Measurements from ENCODE around the gene SUMF1. TPM values are rescaled to one million over a fixed set of nuclear protein-coding genes. Genes with fewer than 3 reads are reported as not detected.

Gene SUMF1
- total and polyA plus RNA-seq, 4 donors: 11.6 to 50.0 (median 31.5) TPM

GRCh38 chr3:4416961-4417360, 50.1 kb downstream of the SUMF1 start:
- WGBS, 2 donors: 87 to 93% methylated on average over 6 of the region's 6 CpGs

GRCh38 chr3:4416427-4416945, 50.6 kb downstream of the SUMF1 start:
- ATAC-seq (ENCODE audit: insufficient read depth, low FRiP score) (no peak), DNase-seq (no peak)
- Histone ChIP-seq H3K27me3 (ENCODE audit: control insufficient read depth in 3 of 3, insufficient read depth in 3 of 3, low read length in 2 of 3) (no peaks in the 10 kb centered on the region), H3K36me3 (ENCODE audit: control insufficient read depth in 4 of 4, insufficient read depth in 4 of 4, low read length in 4 of 4) (peaks cover 3 to 7% (median 3%) of the 10 kb centered on the region in 4 donors), H3K9ac (ENCODE audit: insufficient read depth in 1 of 2, low read length in 2 of 2) (no peak overlapping the region), H3K9me3 (ENCODE audit: control insufficient read depth in 4 of 4, insufficient read depth in 3 of 4, low read length in 3 of 4) (peaks cover 0 to 1% (median 0%) of the 10 kb centered on the region in 4 donors), H3K4me3 (no peak overlapping the region), H3K4me1 (ENCODE audit: control insufficient read depth in 5 of 5, insufficient read depth in 5 of 5, low read length in 5 of 5) (peaks cover 0 to 3% (median 0%) of the 10 kb centered on the region in 5 donors), H3K27ac (ENCODE audit: low read depth in 1 of 2, low read length in 1 of 2) (no peak overlapping the region)
- 85 to 90% methylated on average over 5 of the region's 5 CpGs for WGBS, 2 donors
- TF ChIP-seq CTCF (IDR thresholded peaks at IDR 0.05; ENCODE audit: control extremely low read depth, extremely low read depth): no peak

More at GRCh38 chr3:4416961-4417360, 50.1 kb downstream of the SUMF1 start:
- peaks cover 0 to 3% (median 0%) of the 10 kb centered on the region in 5 donors for H3K4me1 ChIP-seq (ENCODE audit: control insufficient read depth in 5 of 5, insufficient read depth in 5 of 5, low read length in 5 of 5)
- no peak overlapping the region for H3K9ac ChIP-seq (ENCODE audit: insufficient read depth in 1 of 2, low read length in 2 of 2)
- no peak for TF ChIP-seq CTCF (IDR thresholded peaks at IDR 0.05; ENCODE audit: control extremely low read depth, extremely low read depth)
- DNase-seq (no peak), ATAC-seq (ENCODE audit: insufficient read depth, low FRiP score) (no peak)
- H3K4me3 ChIP-seq: no peak overlapping the region
- H3K36me3 ChIP-seq (ENCODE audit: control insufficient read depth in 4 of 4, insufficient read depth in 4 of 4, low read length in 4 of 4): peaks cover 3 to 7% (median 3%) of the 10 kb centered on the region in 4 donors
- peaks cover 0 to 1% (median 0%) of the 10 kb centered on the region in 4 donors for H3K9me3 ChIP-seq (ENCODE audit: control insufficient read depth in 4 of 4, insufficient read depth in 3 of 4, low read length in 3 of 4)
- no peaks in the 10 kb centered on the region for H3K27me3 ChIP-seq (ENCODE audit: control insufficient read depth in 3 of 3, insufficient read depth in 3 of 3, low read length in 2 of 3)
- no peak overlapping the region for H3K27ac ChIP-seq (ENCODE audit: low read depth in 1 of 2, low read length in 1 of 2)

GRCh38 chr3:4413467-4413866, 53.6 kb downstream of the SUMF1 start:
- H3K27ac ChIP-seq (ENCODE audit: low read depth in 1 of 2, low read length in 1 of 2): no peak overlapping the region
- DNase-seq (no peak), ATAC-seq (ENCODE audit: insufficient read depth, low FRiP score) (no peak)
- peaks cover 0 to 1% (median 0%) of the 10 kb centered on the region in 4 donors for H3K9me3 ChIP-seq (ENCODE audit: control insufficient read depth in 4 of 4, insufficient read depth in 3 of 4, low read length in 3 of 4)
- H3K36me3 ChIP-seq (ENCODE audit: control insufficient read depth in 4 of 4, insufficient read depth in 4 of 4, low read length in 4 of 4): peaks cover 3 to 7% (median 6%) of the 10 kb centered on the region in 4 donors
- peaks cover 0 to 2% (median 0%) of the 10 kb centered on the region in 5 donors for H3K4me1 ChIP-seq (ENCODE audit: control insufficient read depth in 5 of 5, insufficient read depth in 5 of 5, low read length in 5 of 5)
- no peak for TF ChIP-seq CTCF (IDR thresholded peaks at IDR 0.05; ENCODE audit: control extremely low read depth, extremely low read depth)
- WGBS, 2 donors: 95 to 100% methylated on average over 1 of the region's 1 CpG
- H3K27me3 ChIP-seq (ENCODE audit: control insufficient read depth in 3 of 3, insufficient read depth in 3 of 3, low read length in 2 of 3): no peaks in the 10 kb centered on the region
- H3K4me3 ChIP-seq: no peak overlapping the region
- H3K9ac ChIP-seq (ENCODE audit: insufficient read depth in 1 of 2, low read length in 2 of 2): no peak overlapping the region

GRCh38 chr3:4411833-4412232, 55.2 kb downstream of the SUMF1 start:
- ATAC-seq (ENCODE audit: insufficient read depth, low FRiP score): no peak
- no peak overlapping the region for H3K9ac ChIP-seq (ENCODE audit: insufficient read depth in 1 of 2, low read length in 2 of 2)
- no peak for TF ChIP-seq CTCF (IDR thresholded peaks at IDR 0.05; ENCODE audit: control extremely low read depth, extremely low read depth)
- DNase-seq: no peak
- WGBS, 2 donors: 97 to 98% methylated on average over 1 of the region's 1 CpG
- no peak overlapping the region for H3K4me3 ChIP-seq
- peaks cover 0 to 1% (median 0%) of the 10 kb centered on the region in 4 donors for H3K9me3 ChIP-seq (ENCODE audit: control insufficient read depth in 4 of 4, insufficient read depth in 3 of 4, low read length in 3 of 4)
- H3K27ac ChIP-seq (ENCODE audit: low read depth in 1 of 2, low read length in 1 of 2): no peak overlapping the region
- H3K36me3 ChIP-seq (ENCODE audit: control insufficient read depth in 4 of 4, insufficient read depth in 4 of 4, low read length in 4 of 4): peaks cover 3 to 9% (median 6%) of the 10 kb centered on the region in 4 donors
- H3K4me1 ChIP-seq (ENCODE audit: control insufficient read depth in 5 of 5, insufficient read depth in 5 of 5, low read length in 5 of 5): no peaks in the 10 kb centered on the region
- no peaks in the 10 kb centered on the region for H3K27me3 ChIP-seq (ENCODE audit: control insufficient read depth in 3 of 3, insufficient read depth in 3 of 3, low read length in 2 of 3)

Data from lung (tissue), 12 donors.